Astrocyte (in vitro differentiated cells and primary cell): ENCODE results near the gene PNPLA3.

ENCODE experiments used
- CTCF ChIP-seq: IDR thresholded peaks from 2 replicates; pipeline ENCODE4 v1.5.1; 2011; ENCODE audit warnings: low read depth, mild to moderate bottlenecking, inconsistent platforms, low read length, moderate library complexity; ENCODE audit not compliant: insufficient read depth
- EZH2 ChIP-seq: IDR thresholded peaks from 2 replicates; pipeline ENCODE4 v1.6.1; 2012; ENCODE audit warnings: mild to moderate bottlenecking, low read length, inconsistent platforms; ENCODE audit not compliant: insufficient read depth

GRCh38 chr22:43910178-43910695 lies 13.4 kb upstream of the PNPLA3 start:
- no peak for TF ChIP-seq CTCF
- TF ChIP-seq EZH2: no peak
